ENCODE results near the gene MLLT3. TPM values are rescaled to one million over a fixed set of nuclear protein-coding genes. Genes with fewer than 3 reads are reported as not detected.
A peak's percentile ranks its signal among the peaks of the same experiment; 100 is the strongest.

The MLLT3 gene
- total RNA-seq, 2 experiments from 2014 or later, result 55.9 to 56.4 TPM

DNA sequence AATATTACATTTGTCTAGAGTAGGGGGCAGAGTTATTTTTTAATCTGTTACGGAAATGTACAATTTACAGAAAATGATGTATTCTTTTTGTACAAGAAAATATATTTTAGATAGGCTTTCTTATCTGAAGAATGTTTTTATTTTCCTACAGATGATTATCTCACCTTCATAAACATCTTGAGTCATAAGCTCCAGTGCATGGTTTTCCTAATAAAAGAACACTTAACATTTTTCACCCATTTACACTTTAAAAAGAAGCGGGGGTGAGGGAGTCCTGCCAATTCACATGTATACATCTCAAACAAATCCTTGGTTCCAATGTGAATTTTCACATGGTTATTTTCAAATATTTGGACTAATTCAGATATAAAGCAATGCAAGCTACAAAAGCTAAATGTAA is 85.0 kb downstream of the MLLT3 start:
- Mint-ChIP-seq H3K36me3 (peaks cover 49% of the 10 kb centered on the region), H3K27me3 (no peaks in the 10 kb centered on the region), H3K27ac (no peak overlapping the region), H3K4me3 (no peak overlapping the region), H3K9me3 (ENCODE audit: low read depth) (peaks cover 19% of the 10 kb centered on the region), H3K4me1 (peaks cover 6% of the 10 kb centered on the region)
- CTCF ChIA-PET, result interaction anchor here (1.2 kb wide), 1 partner anchor 87 kb away, joined by 4 read pairs; no protein-coding TSS in a partner anchor
- no peak for DNase-seq
- no peak for ATAC-seq

GRCh38 chr9:20532584-20532983 is 89.7 kb downstream of the MLLT3 start:
- H3K36me3 Mint-ChIP-seq, result peaks cover 35% of the 10 kb centered on the region
- H3K4me1 Mint-ChIP-seq, result peaks cover 38% of the 10 kb centered on the region
- DNase-seq, result no peak
- no peak overlapping the region for H3K27ac Mint-ChIP-seq
- H3K27me3 Mint-ChIP-seq, result no peaks in the 10 kb centered on the region
- no peak overlapping the region for H3K4me3 Mint-ChIP-seq
- no peak for ATAC-seq
- CTCF ChIA-PET, result no interaction called here
- no peaks in the 10 kb centered on the region for H3K9me3 Mint-ChIP-seq (ENCODE audit: low read depth)

DNA sequence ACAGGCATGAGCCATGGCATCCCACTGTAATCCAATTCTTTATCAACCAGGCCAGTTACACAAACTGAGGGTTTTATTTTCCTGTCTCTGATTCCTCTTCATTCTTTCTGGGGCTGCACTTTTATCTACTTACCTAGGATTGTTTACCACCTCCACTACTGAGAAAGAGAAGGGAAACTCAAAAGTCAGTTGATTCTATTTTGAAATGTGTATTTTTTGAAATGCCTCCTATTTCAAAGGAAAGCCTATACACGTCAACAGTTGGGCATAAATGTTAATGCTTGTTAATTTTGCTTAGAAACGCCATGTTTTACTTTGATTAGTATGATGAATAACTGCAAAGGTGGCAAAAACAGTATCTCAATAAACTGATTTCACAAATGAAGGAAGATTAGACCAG is 92.5 kb downstream of the MLLT3 start:
- Mint-ChIP-seq H3K27me3 (no peaks in the 10 kb centered on the region), H3K27ac (peak overlapping the region; percentile 0), H3K4me3 (no peak overlapping the region), H3K9me3 (ENCODE audit: low read depth) (no peaks in the 10 kb centered on the region), H3K4me1 (peaks cover 50% of the 10 kb centered on the region), H3K36me3 (peaks cover 33% of the 10 kb centered on the region)
- ATAC-seq (no peak), DNase-seq (no peak)
- CTCF ChIA-PET, result no interaction called here

DNA sequence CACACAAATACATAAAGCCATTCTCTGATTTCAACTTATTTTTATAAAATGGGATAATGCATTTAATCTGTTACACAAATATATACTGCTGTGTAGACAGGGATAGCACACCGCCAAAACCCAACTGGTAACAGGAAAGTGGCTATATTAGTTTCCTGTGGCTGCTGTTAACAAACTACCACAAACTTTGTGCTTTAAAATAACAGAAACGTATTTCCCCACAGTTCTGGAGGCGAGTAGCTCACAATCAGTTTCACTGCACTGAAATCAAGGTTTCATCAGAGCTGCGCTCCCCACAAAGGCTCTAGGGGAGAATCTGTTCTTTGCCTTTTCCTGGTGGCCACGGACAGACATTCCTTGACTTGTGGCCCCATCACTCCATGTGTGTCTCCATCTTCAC is 94.0 kb downstream of the MLLT3 start:
- Mint-ChIP-seq H3K4me3 (no peak overlapping the region), H3K36me3 (peaks cover 28% of the 10 kb centered on the region), H3K4me1 (peaks cover 58% of the 10 kb centered on the region), H3K9me3 (ENCODE audit: low read depth) (no peaks in the 10 kb centered on the region), H3K27me3 (no peaks in the 10 kb centered on the region), H3K27ac (peak overlapping the region; percentile 2)
- CTCF ChIA-PET, result no interaction called here
- ATAC-seq, result peak; percentile 42
- no peak for DNase-seq

GRCh38 chr9:20526500-20527319 is 95.6 kb downstream of the MLLT3 start:
- Mint-ChIP-seq H3K4me1 (peaks cover 59% of the 10 kb centered on the region), H3K27me3 (no peaks in the 10 kb centered on the region), H3K36me3 (peaks cover 32% of the 10 kb centered on the region), H3K9me3 (ENCODE audit: low read depth) (no peaks in the 10 kb centered on the region), H3K27ac (no peak overlapping the region), H3K4me3 (no peak overlapping the region)
- DNase-seq (no peak), ATAC-seq (no peak)
- CTCF ChIA-PET, result no interaction called here

- CTCF ChIA-PET, result interaction anchor here (0.7 to 1.3 kb wide), 5 partner anchors 8 to 93 kb away, joined by 3 to 4 read pairs (median 4); no protein-coding TSS in a partner anchor
- DNase-seq (no peak), ATAC-seq (no peak)
- Mint-ChIP-seq H3K27me3 (no peaks in the 10 kb centered on the region), H3K4me3 (no peak overlapping the region), H3K36me3 (peaks cover 23% of the 10 kb centered on the region), H3K9me3 (ENCODE audit: low read depth) (no peaks in the 10 kb centered on the region), H3K27ac (no peak overlapping the region), H3K4me1 (peaks cover 48% of the 10 kb centered on the region)
Observed at GRCh38 chr9:20524776-20525175, 97.5 kb downstream of the MLLT3 start.

- no peak overlapping the region for H3K4me3 Mint-ChIP-seq
- H3K4me1 Mint-ChIP-seq, result peaks cover 35% of the 10 kb centered on the region
- H3K27ac Mint-ChIP-seq, result no peak overlapping the region
- no peaks in the 10 kb centered on the region for H3K27me3 Mint-ChIP-seq
- no peak for ATAC-seq
- H3K9me3 Mint-ChIP-seq (ENCODE audit: low read depth), result no peaks in the 10 kb centered on the region
- CTCF ChIA-PET, result no interaction called here
- peaks cover 30% of the 10 kb centered on the region for H3K36me3 Mint-ChIP-seq
- no peak for DNase-seq
Observed at GRCh38 chr9:20518737-20519136, 103.6 kb downstream of the MLLT3 start.

DNA sequence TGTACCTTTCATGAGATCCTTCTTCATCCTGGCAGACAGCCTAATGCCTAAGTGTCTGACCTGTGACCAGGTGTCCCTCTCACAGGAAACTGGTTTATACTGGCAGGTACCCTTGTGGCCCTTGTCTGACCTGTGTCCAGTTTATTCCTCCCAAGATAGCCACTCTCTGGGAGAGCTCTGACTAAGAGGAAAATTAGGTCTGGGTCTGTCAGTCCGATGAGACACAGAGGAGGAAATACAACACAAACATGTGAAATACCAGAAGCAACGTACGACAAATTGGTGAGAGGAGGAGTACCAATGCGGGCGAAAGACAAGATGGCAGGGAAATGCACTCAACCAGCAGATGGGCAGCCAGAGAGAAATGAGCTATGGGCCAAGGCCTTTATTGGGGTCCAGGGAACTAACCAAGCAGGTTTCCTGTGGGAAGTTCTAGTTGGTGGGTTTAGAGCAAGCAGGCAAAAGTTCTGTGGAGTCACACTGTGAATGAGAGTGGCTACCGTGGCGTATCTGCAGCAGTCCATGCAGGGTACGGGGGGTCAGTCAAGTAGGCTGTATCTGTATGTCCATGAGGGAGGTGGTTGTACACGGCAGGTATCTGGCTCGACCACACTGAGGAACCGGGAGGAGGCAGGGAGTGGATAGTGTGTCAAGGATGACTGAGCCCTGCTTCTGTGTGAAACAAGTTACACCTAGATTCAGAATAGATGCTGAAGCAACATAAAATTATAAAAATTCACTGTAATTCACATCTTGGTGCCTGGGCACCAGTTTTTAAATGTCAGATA is 109.0 kb downstream of the MLLT3 start:
- DNase-seq (no peak), ATAC-seq (no peak)
- Mint-ChIP-seq H3K4me3 (no peak overlapping the region), H3K4me1 (peaks cover 67% of the 10 kb centered on the region), H3K27me3 (no peaks in the 10 kb centered on the region), H3K9me3 (ENCODE audit: low read depth) (peaks cover 2% of the 10 kb centered on the region), H3K36me3 (peaks cover 24% of the 10 kb centered on the region), H3K27ac (peak overlapping the region; percentile 65)
- CTCF ChIA-PET, result no interaction called here

- Mint-ChIP-seq H3K27me3 (no peaks in the 10 kb centered on the region), H3K4me3 (peak overlapping the region; percentile 0), H3K36me3 (peaks cover 19% of the 10 kb centered on the region), H3K27ac (peak overlapping the region; percentile 65), H3K9me3 (ENCODE audit: low read depth) (peaks cover 2% of the 10 kb centered on the region), H3K4me1 (peaks cover 73% of the 10 kb centered on the region)
- ATAC-seq (peak; percentile 54), DNase-seq (no peak)
- CTCF ChIA-PET, result interaction anchor here (1.5 kb wide), 1 partner anchor 13 kb away, joined by 3 read pairs; no protein-coding TSS in a partner anchor
Observed at GRCh38 chr9:20512636-20513035, 109.7 kb downstream of the MLLT3 start.

DNA sequence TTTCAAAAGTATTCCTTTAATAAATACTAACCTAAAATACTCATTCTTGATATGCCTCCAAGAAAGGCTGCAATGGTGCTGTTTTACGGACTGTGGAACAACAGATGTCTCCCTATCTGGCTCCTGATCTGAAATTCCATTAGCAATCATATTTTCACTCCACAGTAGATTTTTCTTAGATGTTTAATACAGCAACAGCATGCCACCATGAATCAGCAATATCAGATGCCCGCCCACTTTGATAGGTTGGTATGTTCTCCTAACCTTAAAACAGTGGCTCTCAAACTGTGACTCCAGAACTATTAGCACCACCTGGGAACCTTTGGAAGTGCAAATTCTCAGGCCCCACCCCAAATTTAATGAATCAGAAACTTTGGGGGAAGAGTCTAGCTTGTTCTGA is 110.2 kb downstream of the MLLT3 start:
- peak overlapping the region; percentile 65 for H3K27ac Mint-ChIP-seq

GRCh38 chr9:20511686-20512085 is 110.6 kb downstream of the MLLT3 start:
- H3K4me1 Mint-ChIP-seq, result peaks cover 78% of the 10 kb centered on the region
- H3K27me3 Mint-ChIP-seq, result no peaks in the 10 kb centered on the region
- no peak overlapping the region for H3K4me3 Mint-ChIP-seq
- no peak for ATAC-seq
- CTCF ChIA-PET, result interaction anchor here (1.5 kb wide), 1 partner anchor 12 kb away, joined by 3 read pairs; no protein-coding TSS in a partner anchor
- no peak for DNase-seq
- peaks cover 14% of the 10 kb centered on the region for H3K36me3 Mint-ChIP-seq
- H3K9me3 Mint-ChIP-seq (ENCODE audit: low read depth), result peaks cover 2% of the 10 kb centered on the region
- H3K27ac Mint-ChIP-seq, result peak overlapping the region; percentile 65

More for the DNA sequence above, 110.2 kb downstream of the MLLT3 start:
- Mint-ChIP-seq H3K36me3 (peaks cover 15% of the 10 kb centered on the region), H3K9me3 (ENCODE audit: low read depth) (peaks cover 2% of the 10 kb centered on the region), H3K4me3 (no peak overlapping the region), H3K4me1 (peaks cover 76% of the 10 kb centered on the region), H3K27me3 (no peaks in the 10 kb centered on the region)
- DNase-seq, result no peak
- CTCF ChIA-PET, result interaction anchor here (1.5 kb wide), 1 partner anchor 13 kb away, joined by 3 read pairs; no protein-coding TSS in a partner anchor
- ATAC-seq, result no peak

DNA sequence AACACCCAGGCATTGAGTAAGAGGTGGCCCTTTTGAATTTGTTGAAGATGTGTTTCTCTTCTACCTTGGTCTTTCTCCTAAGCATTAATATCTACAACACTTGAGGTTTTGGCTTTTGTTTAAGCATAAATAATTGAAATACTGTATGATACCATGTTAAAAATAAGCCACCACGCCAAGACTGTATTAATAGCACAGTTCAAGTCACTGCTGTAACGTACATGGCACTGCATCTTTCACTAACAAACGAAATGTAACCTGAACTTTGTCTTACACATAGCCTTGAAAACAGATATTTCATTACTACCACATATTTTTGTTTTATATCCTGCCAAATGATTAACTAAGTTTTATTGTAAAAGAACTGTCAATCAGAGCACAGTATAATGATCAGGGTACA is 112.8 kb downstream of the MLLT3 start:
- DNase-seq (no peak), ATAC-seq (no peak)
- peaks cover 2% of the 10 kb centered on the region for H3K9me3 Mint-ChIP-seq (ENCODE audit: low read depth)
- H3K27ac Mint-ChIP-seq, result no peak overlapping the region
- CTCF ChIA-PET, result no interaction called here
- no peaks in the 10 kb centered on the region for H3K27me3 Mint-ChIP-seq
- H3K36me3 Mint-ChIP-seq, result peaks cover 16% of the 10 kb centered on the region
- H3K4me1 Mint-ChIP-seq, result peaks cover 74% of the 10 kb centered on the region
- H3K4me3 Mint-ChIP-seq, result no peak overlapping the region

DNA sequence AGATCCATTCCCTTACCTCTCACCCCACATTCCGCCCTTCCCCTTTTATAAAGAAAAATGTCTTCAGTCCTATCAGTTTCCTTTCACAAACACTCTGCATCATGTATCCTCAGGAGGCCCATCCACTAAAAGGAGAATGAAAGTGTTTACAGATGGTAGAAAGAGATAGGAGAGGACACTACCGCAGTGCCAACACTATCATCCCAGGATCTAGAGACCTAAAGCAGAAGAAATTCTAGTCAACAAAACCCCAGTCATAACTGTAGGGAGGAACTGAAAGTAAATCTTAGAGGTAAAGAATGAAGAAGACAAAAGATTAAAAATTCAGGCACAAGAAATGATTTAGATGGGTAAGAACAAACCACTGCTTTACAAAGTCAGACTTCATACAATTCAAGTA is 114.1 kb downstream of the MLLT3 start:
- no peak overlapping the region for H3K4me3 Mint-ChIP-seq
- CTCF ChIA-PET, result no interaction called here
- DNase-seq, result no peak
- peak; percentile 64 for ATAC-seq
- peaks cover 70% of the 10 kb centered on the region for H3K4me1 Mint-ChIP-seq
- peaks cover 19% of the 10 kb centered on the region for H3K36me3 Mint-ChIP-seq
- no peaks in the 10 kb centered on the region for H3K27me3 Mint-ChIP-seq
- peaks cover 7% of the 10 kb centered on the region for H3K9me3 Mint-ChIP-seq (ENCODE audit: low read depth)
- H3K27ac Mint-ChIP-seq, result no peak overlapping the region

All from activated CD8-positive, alpha-beta memory T cell treated with anti-CD3 and anti-CD28 coated beads, Interleukin-2, amount 10 ng/mL, durations not matched to agents 7 days and 5 days (primary cell).